HEK293 (cell line): ENCODE measurements around the gene ZNF469.

Experiments
- ATF2 ChIP-seq: fragments of 450-650 bp; formaldehyde crosslinking; IDR thresholded peaks from 2 replicates; pipeline ENCODE4 v1.5.1; 2016; ENCODE audit warnings: missing biosample characterization, missing genetic modification characterization, low read depth
- CTCF ChIP-seq: fragments of 450-650 bp; formaldehyde crosslinking; IDR thresholded peaks from 2 replicates; pipeline ENCODE4 v1.5.1; 2016; ENCODE audit warnings: missing biosample characterization, missing genetic modification characterization
- KLF16 ChIP-seq: fragments of 450-650 bp; formaldehyde crosslinking; IDR thresholded peaks from 2 replicates; pipeline ENCODE4 v1.5.1; 2017; ENCODE audit warnings: missing biosample characterization, missing genetic modification characterization
- PRDM1 ChIP-seq: fragments of 450-650 bp; formaldehyde crosslinking; IDR thresholded peaks from 2 replicates; pipeline ENCODE4; 2016; ENCODE audit warnings: missing biosample characterization, missing genetic modification characterization
- REST ChIP-seq: fragments of 450-650 bp; formaldehyde crosslinking; IDR thresholded peaks from 2 replicates; pipeline ENCODE4 v1.5.1; 2016; ENCODE audit warnings: missing biosample characterization, missing genetic modification characterization
- SALL2 ChIP-seq: fragments of 450-650 bp; formaldehyde crosslinking; IDR thresholded peaks from 2 replicates; pipeline ENCODE4 v1.5.0; 2017; ENCODE audit warnings: missing biosample characterization, mild to moderate bottlenecking, missing genetic modification characterization, borderline replicate concordance

GRCh38 chr16:88375236-88375975 lies 7.4 kb upstream of the ZNF469 start:
- TF ChIP-seq CTCF, result no peak
- TF ChIP-seq ATF2 (tag by site-specific recombination), result no peak
- TF ChIP-seq REST (tag by site-specific recombination), result no peak
- no peak for TF ChIP-seq SALL2 (tag by site-specific recombination)
- no peak for TF ChIP-seq KLF16 (tag by site-specific recombination)
- no peak for TF ChIP-seq PRDM1 (tag by site-specific recombination)
